Kidney (tissue), 22 donors: ENCODE results near the gene TRIM72. TPM values are rescaled to one million over a fixed set of nuclear protein-coding genes. Genes with fewer than 3 reads are reported as not detected.
"Not testable (repeated sequence)": the region's sequence is repeated elsewhere in the genome, so short reads cannot be mapped to it uniquely, and the experiment has no call there.

Experiments used
- DNase-seq, 5 donors: peaks; one replicate each; pipeline ENCODE4 v3.0.0-alpha.2; 2013 to 2020
- FAIRE-seq: peaks from 2 replicates; lab custom pipeline; 2012; peaks lifted over from hg19 to GRCh38; lab: Jason Lieb, UNC
- H3K27ac ChIP-seq, 2 donors: one replicate each; pipeline ENCODE4 v1.7.0; 2013; ENCODE audit warnings: low read depth in 2 of 2, low read length in 2 of 2, inconsistent platforms in 1 of 2
- H3K27me3 ChIP-seq: one replicate; pipeline ENCODE4 v1.7.1; 2013; ENCODE audit warnings: low read length, inconsistent platforms; ENCODE audit not compliant: control insufficient read depth, insufficient read depth
- H3K36me3 ChIP-seq, 3 donors: one replicate each; pipeline versions ENCODE4 v1.7.0 to v1.7.1; 2013; ENCODE audit warnings: low read length in 3 of 3, control low read depth in 1 of 3, inconsistent platforms in 1 of 3; ENCODE audit not compliant: insufficient read depth in 3 of 3, control insufficient read depth in 2 of 3
- H3K4me1 ChIP-seq, 3 donors: one replicate each; pipeline versions ENCODE4 v1.7.0 to v1.7.1; 2013; ENCODE audit warnings: low read length in 3 of 3, inconsistent platforms in 1 of 3, low read depth in 1 of 3; ENCODE audit not compliant: control insufficient read depth in 2 of 3, insufficient read depth in 2 of 3
- H3K4me3 ChIP-seq, 3 donors: one replicate each; pipeline versions ENCODE4 v1.7.0 to v1.8.1; 2013; ENCODE audit warnings: low read length in 3 of 3, control low read depth in 1 of 3, inconsistent platforms in 1 of 3
- H3K9ac ChIP-seq, 3 donors: one replicate each; pipeline versions ENCODE4 v1.7.0 to v1.7.1; 2013; ENCODE audit warnings: low read length in 3 of 3, control low read depth in 1 of 3, inconsistent platforms in 1 of 3
- H3K9me3 ChIP-seq, 3 donors: one replicate each; pipeline versions ENCODE4 v1.7.0 to v1.7.1; 2013; ENCODE audit warnings: low read length in 3 of 3, control low read depth in 1 of 3, inconsistent platforms in 1 of 3; ENCODE audit not compliant: control insufficient read depth in 2 of 3, insufficient read depth in 1 of 3
- CTCF ChIP-seq: IDR thresholded peaks from 3 replicates; pipeline ENCODE4 v1.5.1; 2012; ENCODE audit warnings: mild to moderate bottlenecking, moderate library complexity, borderline replicate concordance; ENCODE audit not compliant: insufficient read depth; ENCODE audit errors: extremely low read depth
- intact Hi-C: fragments of 100-400 bp; cut with DNase I; formaldehyde crosslinking; loops from one replicate; pipeline ENCODE4 v1.11.1; 2022
- long read RNA-seq, 10 donors: library from polyadenylated mRNA in 1 of 10; unstranded in 1 of 10; transcript quantifications; one replicate each; pipeline ENCODE4 v2.0.0 and lab custom pipeline, GENCODE V29; 2021 to 2026
- polyA plus RNA-seq: library from polyadenylated mRNA; stranded (reverse); fragments of 350-450 nt; fragmentation: Illumina TruSeq; extraction: RNeasy Lipid Tissue Mini Kit (QIAGEN cat#74804); gene quantifications from one replicate; pipeline ENCODE4 v1.2.3, GENCODE V29; 2014; ENCODE audit warnings: low read depth, low replicate concordance; ENCODE audit not compliant: insufficient read depth
- total RNA-seq: library from RNA; stranded (reverse); fragmentation: NEBNext Ultra II Directional; extraction: Animal tissue kit (Norgen Biotek cat#: 25700); gene quantifications from one replicate; pipeline ENCODE4 v1.2.1, GENCODE V29; 2021
- donor health status: control.
- donor health status: control.
- donor health status: control.
- donor health status: control.
- donor health status: control.
- donor health status: DM: yes; HTN: yes; CAD: no.
- donor health status: Normal renal cell carcinoma (clear cell type).

The TRIM72 gene
- total RNA-seq (0.06 TPM), polyA plus RNA-seq (0.11 TPM)
- long read RNA-seq, donor 1 = 0 reads
- long read RNA-seq, donor 2 = 0 reads
- long read RNA-seq, donor 3 = 0 reads
- long read RNA-seq, donor 4 = 0 reads
- long read RNA-seq, donor 5 = 0 reads
- long read RNA-seq, donor 6 = 0 reads
- long read RNA-seq, donor 7, partial matches to known transcripts = 1 of 1 reads
- long read RNA-seq, donor 7, other reads (novel, unspliced or antisense) = 0 of 1 reads
- long read RNA-seq, donor 8 = 0 reads
- long read RNA-seq, donor 9 = 0 reads
- long read RNA-seq, donor 10 = 0 reads

GRCh38 chr16:31213877-31214707, at the start of gene TRIM72:
Gene TRIM72, plus strand, starts transcription at chr16:31214119. Its CDS starts 620 bp downstream, at chr16:31214739.
- H3K4me3 ChIP-seq = peak within 1 kb of the TSS in 1 of 3 donors; percentile 48
- FAIRE-seq = no peak
- H3K9ac ChIP-seq = no peak within 1 kb of the TSS
- DNase-seq = no peak
- no peak for TF ChIP-seq CTCF
- no peaks in the 10 kb centered on the region for H3K9me3 ChIP-seq
- peaks cover 21% of the 10 kb centered on the region for H3K27me3 ChIP-seq
- intact Hi-C loops = no loop called here
- peaks cover 0 to 21% (median 4%) of the 10 kb centered on the region in 3 donors for H3K4me1 ChIP-seq
- H3K27ac ChIP-seq = no peak within 1 kb of the TSS
- H3K36me3 ChIP-seq = no peaks in the 10 kb centered on the region

- H3K9ac ChIP-seq = no peak overlapping the region
- no peaks in the 10 kb centered on the region for H3K36me3 ChIP-seq
- no peak for TF ChIP-seq CTCF
- H3K27me3 ChIP-seq = no peaks in the 10 kb centered on the region
- no peak overlapping the region for H3K27ac ChIP-seq
- intact Hi-C loops = no loop called here
- H3K4me3 ChIP-seq = no peak overlapping the region
- no peaks in the 10 kb centered on the region for H3K4me1 ChIP-seq
- DNase-seq (no peak), FAIRE-seq (no peak)
- H3K9me3 ChIP-seq = no peaks in the 10 kb centered on the region
Measured at GRCh38 chr16:31167315-31167714, 46.6 kb upstream of the TRIM72 start.

- H3K27me3 ChIP-seq = no peaks in the 10 kb centered on the region
- FAIRE-seq (no peak), DNase-seq (no peak)
- no peak overlapping the region for H3K27ac ChIP-seq
- intact Hi-C loops = no loop called here
- no peak for TF ChIP-seq CTCF
- H3K4me3 ChIP-seq = no peak overlapping the region
- no peaks in the 10 kb centered on the region for H3K36me3 ChIP-seq
- no peak overlapping the region for H3K9ac ChIP-seq
- no peaks in the 10 kb centered on the region for H3K4me1 ChIP-seq
- no peaks in the 10 kb centered on the region for H3K9me3 ChIP-seq
Measured at GRCh38 chr16:31168848-31169247, 45.1 kb upstream of the TRIM72 start.

DNA sequence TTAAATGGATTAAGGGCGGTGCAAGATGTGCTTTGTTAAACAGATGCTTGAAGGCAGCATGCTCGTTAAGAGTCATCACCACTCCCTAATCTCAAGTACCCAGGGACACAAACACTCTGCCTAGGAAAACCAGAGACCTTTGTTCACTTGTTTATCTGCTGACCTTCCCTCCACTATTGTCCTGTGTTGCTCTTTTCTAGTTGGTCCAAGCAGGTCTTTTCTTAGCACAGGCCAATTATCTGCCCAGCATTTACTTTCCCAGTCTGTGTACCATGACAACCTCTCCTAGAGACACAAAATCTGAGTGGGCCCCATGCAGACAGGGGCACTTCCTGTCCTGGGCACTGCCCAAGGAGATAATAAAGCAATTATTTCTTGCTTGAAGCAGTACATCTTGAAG, 43.9 kb upstream of the TRIM72 start:
- not testable (repeated sequence) for H3K27ac ChIP-seq

More for the DNA sequence above, 43.9 kb upstream of the TRIM72 start:
- H3K4me3 ChIP-seq, H3K36me3 ChIP-seq, intact Hi-C loops, H3K9me3 ChIP-seq, DNase-seq, H3K27me3 ChIP-seq, H3K4me1 ChIP-seq, H3K9ac ChIP-seq, FAIRE-seq: not testable (repeated sequence)
